ENCODE measurements around the gene KLF7.

KLF7 gene

GRCh38 chr2:207149249-207150213, 16.2 kb downstream of the KLF7 start:
- DNase-seq (ENCODE audit: low read depth in 2 of 2): no peak

- DNase-seq (ENCODE audit: low read depth in 2 of 2): no peak
Observed at GRCh38 chr2:207148020-207148419, 17.7 kb downstream of the KLF7 start.

GRCh38 chr2:207144173-207144785, 21.5 kb downstream of the KLF7 start:
- no peak for DNase-seq (ENCODE audit: low read depth in 2 of 2)

- no peak for DNase-seq (ENCODE audit: low read depth in 2 of 2)
Observed at GRCh38 chr2:207143215-207144172, 22.3 kb downstream of the KLF7 start.

- no peak for DNase-seq (ENCODE audit: low read depth in 2 of 2)
Observed at GRCh38 chr2:207142461-207142860, 23.3 kb downstream of the KLF7 start.

GRCh38 chr2:207141386-207141785, 24.4 kb downstream of the KLF7 start:
- DNase-seq (ENCODE audit: low read depth in 2 of 2): no peak

GRCh38 chr2:207140265-207140664, 25.5 kb downstream of the KLF7 start:
- no peak for DNase-seq (ENCODE audit: low read depth in 2 of 2)

- DNase-seq (ENCODE audit: low read depth in 2 of 2): no peak
Observed at GRCh38 chr2:207139552-207139951, 26.2 kb downstream of the KLF7 start.

- no peak for DNase-seq (ENCODE audit: low read depth in 2 of 2)
Observed at GRCh38 chr2:207138627-207139297, 27.0 kb downstream of the KLF7 start.

- DNase-seq (ENCODE audit: low read depth in 2 of 2): no peak
Observed at GRCh38 chr2:207137596-207138337, 28.0 kb downstream of the KLF7 start.

- DNase-seq (ENCODE audit: low read depth in 2 of 2): no peak
Observed at GRCh38 chr2:207136874-207137273, 28.9 kb downstream of the KLF7 start.

- no peak for DNase-seq (ENCODE audit: low read depth in 2 of 2)
Observed at GRCh38 chr2:207135801-207136457, 29.8 kb downstream of the KLF7 start.

GRCh38 chr2:207135340-207135739, 30.4 kb downstream of the KLF7 start:
- no peak for DNase-seq (ENCODE audit: low read depth in 2 of 2)

- DNase-seq (ENCODE audit: low read depth in 2 of 2): no peak
Observed at GRCh38 chr2:207133820-207134519, 31.8 kb downstream of the KLF7 start.

- no peak for DNase-seq (ENCODE audit: low read depth in 2 of 2)
Observed at GRCh38 chr2:207133458-207133819, 32.3 kb downstream of the KLF7 start.

GRCh38 chr2:207132019-207132418, 33.7 kb downstream of the KLF7 start:
- no peak for DNase-seq (ENCODE audit: low read depth in 2 of 2)

GRCh38 chr2:207131594-207131993, 34.2 kb downstream of the KLF7 start:
- no peak for DNase-seq (ENCODE audit: low read depth in 2 of 2)

GRCh38 chr2:207130958-207131521, 34.7 kb downstream of the KLF7 start:
- no peak for DNase-seq (ENCODE audit: low read depth in 2 of 2)

- DNase-seq (ENCODE audit: low read depth in 2 of 2): no peak
Observed at GRCh38 chr2:207129821-207130220, 35.9 kb downstream of the KLF7 start.
